ENCODE measurements around the gene ACAN. TPM values are rescaled to one million over a fixed set of nuclear protein-coding genes. Genes with fewer than 3 reads are reported as not detected.
A peak's percentile ranks its signal among the peaks of the same experiment; 100 is the strongest.
"Not testable (repeated sequence)": the region's sequence is repeated elsewhere in the genome, so short reads cannot be mapped to it uniquely, and the experiment has no call there.

The ACAN gene
- total RNA-seq, 4 donors from 2014 or later, result 0.38 TPM; not detected in 3

- H3K4me1 ChIP-seq, result no peaks in the 10 kb centered on the region
These were observed 112.1 kb downstream of the ACAN start for GRCh38 chr15:88915354-88915753.

GRCh38 chr15:88917760-88918159 is 114.5 kb downstream of the ACAN start:
- H3K27ac ChIP-seq, result no peak overlapping the region
- TF ChIP-seq POLR2A (IDR thresholded peaks at IDR 0.05) (no peak), CTCF (IDR thresholded peaks at IDR 0.05) (no peak)

More at GRCh38 chr15:88915354-88915753, 112.1 kb downstream of the ACAN start:
- Histone ChIP-seq H3K9me3 (no peaks in the 10 kb centered on the region), H3K4me3 (no peak overlapping the region), H3K36me3 (no peaks in the 10 kb centered on the region), H3K27ac (no peak overlapping the region), H3K27me3 (no peaks in the 10 kb centered on the region)
- no peak for DNase-seq
- no peak for TF ChIP-seq POLR2A (IDR thresholded peaks at IDR 0.05)
- no peak for TF ChIP-seq CTCF (IDR thresholded peaks at IDR 0.05)

GRCh38 chr15:88918738-88919137 is 115.5 kb downstream of the ACAN start:
- H3K4me3 ChIP-seq, result no peak overlapping the region
- no peaks in the 10 kb centered on the region for H3K27me3 ChIP-seq
- H3K36me3 ChIP-seq, result no peaks in the 10 kb centered on the region
- H3K9me3 ChIP-seq, result no peaks in the 10 kb centered on the region
- no peak for TF ChIP-seq CTCF (IDR thresholded peaks at IDR 0.05)
- TF ChIP-seq POLR2A (IDR thresholded peaks at IDR 0.05), result no peak
- H3K4me1 ChIP-seq, result no peaks in the 10 kb centered on the region
- peak in 1 of 3 donors; percentile 65 for DNase-seq
- H3K27ac ChIP-seq, result no peak overlapping the region

More at GRCh38 chr15:88917760-88918159, 114.5 kb downstream of the ACAN start:
- H3K36me3 ChIP-seq, result no peaks in the 10 kb centered on the region
- no peaks in the 10 kb centered on the region for H3K9me3 ChIP-seq
- no peak for DNase-seq
- H3K4me3 ChIP-seq, result no peak overlapping the region
- H3K4me1 ChIP-seq, result no peaks in the 10 kb centered on the region
- H3K27me3 ChIP-seq, result no peaks in the 10 kb centered on the region

GRCh38 chr15:88920186-88920891 is 117.1 kb downstream of the ACAN start:
- no peak overlapping the region for H3K4me3 ChIP-seq
- TF ChIP-seq POLR2A (IDR thresholded peaks at IDR 0.05) (no peak), CTCF (IDR thresholded peaks at IDR 0.05) (no peak)

GRCh38 chr15:88920892-88921435 is 117.7 kb downstream of the ACAN start:
- H3K27me3 ChIP-seq, H3K27ac ChIP-seq, DNase-seq, H3K4me1 ChIP-seq, H3K36me3 ChIP-seq, H3K9me3 ChIP-seq, H3K4me3 ChIP-seq: not testable (repeated sequence)

More at GRCh38 chr15:88920186-88920891, 117.1 kb downstream of the ACAN start:
- H3K27me3 ChIP-seq, result no peaks in the 10 kb centered on the region
- no peaks in the 10 kb centered on the region for H3K9me3 ChIP-seq
- DNase-seq, result no peak
- no peaks in the 10 kb centered on the region for H3K4me1 ChIP-seq
- H3K36me3 ChIP-seq, result no peaks in the 10 kb centered on the region
- H3K27ac ChIP-seq, result no peak overlapping the region

Other genes with a start within 250 kb of the ACAN start
- gene AEN, start 182.1 kb upstream of the ACAN start, total RNA-seq, result 10 to 100 TPM in 2 of 4 donors, 1 to 10 TPM in 2; 9.6 to 17.3 (median 11.5) TPM
- gene ISG20, start 164.4 kb upstream of the ACAN start, total RNA-seq, result 10 to 100 TPM; 50.3 to 90.0 (median 70.6) TPM
- 10 to 100 TPM in 1 of 4 donors, 1 to 10 TPM in 3; 3.7 to 21.5 (median 5.6) TPM for gene HAPLN3, start 92.1 kb downstream of the ACAN start, total RNA-seq
- 100 to 1,000 TPM in 1 of 4 donors, 10 to 100 TPM in 3; 51.8 to 156 (median 78.3) TPM for gene MFGE8, start 109.9 kb downstream of the ACAN start, total RNA-seq